Ovary (tissue), 9 donors: Measurements from ENCODE around the gene ZIC4. TPM values are rescaled to one million over a fixed set of nuclear protein-coding genes. Genes with fewer than 3 reads are reported as not detected.

Experiments used
- DNase-seq, 5 donors: peaks; one replicate each; pipeline ENCODE4 v3.0.0-alpha.2; 2019 to 2020
- H3K27ac ChIP-seq, 2 donors: fragments of 200-600 bp; one replicate each; pipeline versions ENCODE4 v1.5.1 to v1.8.0; 2019 to 2022
- H3K27me3 ChIP-seq: fragments of 200-600 bp; one replicate; pipeline ENCODE4 v1.8.0; 2022
- H3K36me3 ChIP-seq: fragments of 200-600 bp; sonication (generic); one replicate; pipeline ENCODE4 v1.5.1; 2019
- H3K4me1 ChIP-seq: one replicate; pipeline ENCODE4 v1.8.1; 2013; ENCODE audit warnings: mild to moderate bottlenecking, moderate library complexity; ENCODE audit not compliant: insufficient read depth
- H3K4me3 ChIP-seq: fragments of 200-600 bp; sonication (generic); one replicate; pipeline ENCODE4 v1.5.1; 2017
- H3K9me3 ChIP-seq, 2 donors: fragments of 200-600 bp in 1 of 2; sonication (generic) in 1 of 2; one replicate each; pipeline versions ENCODE4 v1.5.1 to v1.8.1; 2013 to 2019; ENCODE audit warnings: mild to moderate bottlenecking in 1 of 2, moderate library complexity in 1 of 2
- EP300 ChIP-seq: sonication (generic); formaldehyde crosslinking; IDR thresholded peaks from one replicate; pipeline ENCODE4 v1.6.1; 2017; ENCODE audit warnings: antibody characterized with exemption
- POLR2A ChIP-seq: fragments of 450-650 bp; IDR thresholded peaks from one replicate; pipeline ENCODE4 v1.6.1; 2017; ENCODE audit warnings: antibody characterized with exemption, mild to moderate bottlenecking, moderate library complexity
- WGBS, 3 donors: extraction: QIAGEN DNeasy Blood & Tissue Kit in 1 of 3; methylation state at CpG; one replicate each; pipeline versions ENCODE4 v1.1.5 to v1.1.7; 2013 to 2017; 5-methylcytosine and 5-hydroxymethylcytosine counted together
- intact Hi-C, 4 donors: fragments of 100-400 bp; cut with DNase I; formaldehyde crosslinking; loops; one replicate each; pipeline versions ENCODE4 v1.11.0 to v1.15.1; 2022 to 2023
- polyA plus RNA-seq, 2 donors: library from polyadenylated mRNA; stranded (reverse); fragments of 200-250 nt in 1 of 2; fragments of 350-450 nt in 1 of 2; fragmentation: Illumina TruSeq in 1 of 2; extraction: RNeasy Lipid Tissue Mini Kit (QIAGEN cat#74804) in 1 of 2; gene quantifications; one replicate each; pipeline ENCODE4 v1.2.3, GENCODE V29; 2013 to 2014
- total RNA-seq, 7 donors: library from RNA; depleted of rRNA in 2 of 7; stranded (reverse); fragments of >200 nt in 2 of 7; fragmentation: NEBNext Ultra II Directional in 3 of 7; extraction: Animal tissue kit (Norgen Biotek cat#: 25700) in 3 of 7; gene quantifications; one replicate each; pipeline versions ENCODE4 v1.1.0 to v1.2.4, GENCODE V29; 2016 to 2023
- TF ChIP-seq, protein P1 (sequence below), 3 donors: fragments of 450-650 bp in 2 of 3; fragments of 200-600 bp in 1 of 3; IDR thresholded peaks; one replicate each; pipeline versions ENCODE4 v1.5.1 to v1.8.0; 2016 to 2022; ENCODE audit warnings: antibody characterized with exemption in 3 of 3, mild to moderate bottlenecking in 1 of 3
- donor health status: DM: no; HTN: no; CAD: no; lungs with moderate emphysema.
- donor health status: DM: no; HTN: no; CAD: no.
- donor health status: Bipolar disorder and iron deficiency.
- donor health status: DM: yes; HTN: yes; CAD: no.
- donor health status: DM: no; HTN: no; CAD: no.
- donor health status: DM: yes; HTN: yes; CAD: no.

The ZIC4 gene
- total and polyA plus RNA-seq, 9 donors, result not detected

DNA sequence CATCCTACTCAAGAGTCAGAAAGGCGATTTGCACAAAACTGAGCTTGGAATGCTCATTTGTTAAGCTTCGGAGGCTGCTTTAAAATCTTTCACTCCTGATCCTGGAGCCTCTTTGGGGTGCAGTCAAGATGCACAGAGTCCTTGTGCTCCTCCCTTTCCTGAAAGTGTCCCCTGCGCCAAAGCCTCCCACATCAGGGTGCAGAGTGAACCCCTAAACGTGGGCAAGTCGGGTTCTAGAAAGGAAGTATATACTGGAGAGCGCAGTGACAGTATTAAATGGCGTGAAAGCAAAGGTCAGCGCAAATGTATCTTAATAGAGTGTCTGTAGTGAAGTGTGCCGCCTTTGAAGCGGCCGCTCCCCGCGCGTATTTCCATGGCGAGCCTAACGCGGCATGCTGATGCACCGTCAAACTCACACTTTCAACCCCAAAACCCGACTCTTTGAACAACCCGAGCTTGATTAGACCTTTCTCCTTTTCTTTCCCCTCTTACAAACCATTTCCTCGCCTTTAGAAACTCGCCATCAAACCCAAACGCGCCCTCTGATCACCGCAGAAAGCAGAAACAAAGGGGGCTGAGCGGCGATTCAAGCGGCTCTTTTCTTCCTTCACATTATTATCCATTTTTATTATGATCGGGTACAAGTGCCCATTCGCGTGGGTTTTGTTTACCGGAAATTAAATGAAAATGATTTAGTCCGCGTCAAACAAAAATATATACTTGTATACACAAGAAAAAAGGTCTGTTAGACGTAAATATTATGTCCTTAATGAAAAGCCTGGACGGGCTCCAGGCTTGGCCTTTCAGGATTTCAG, 18.3 kb downstream of the ZIC4 start:
- peaks cover 0 to 10% of the 10 kb centered on the region in 2 donors for H3K9me3 ChIP-seq
- DNase-seq, result no peak
- H3K27ac ChIP-seq, result no peak overlapping the region
- no peaks in the 10 kb centered on the region for H3K36me3 ChIP-seq
- no peaks in the 10 kb centered on the region for H3K27me3 ChIP-seq
- H3K4me1 ChIP-seq, result peaks cover 2% of the 10 kb centered on the region
- H3K4me3 ChIP-seq, result no peak overlapping the region
- intact Hi-C loops, result no loop called here
- 6% methylated on average over 36 of the region's 36 CpGs for WGBS, 3 donors
- TF ChIP-seq, protein P1, sequence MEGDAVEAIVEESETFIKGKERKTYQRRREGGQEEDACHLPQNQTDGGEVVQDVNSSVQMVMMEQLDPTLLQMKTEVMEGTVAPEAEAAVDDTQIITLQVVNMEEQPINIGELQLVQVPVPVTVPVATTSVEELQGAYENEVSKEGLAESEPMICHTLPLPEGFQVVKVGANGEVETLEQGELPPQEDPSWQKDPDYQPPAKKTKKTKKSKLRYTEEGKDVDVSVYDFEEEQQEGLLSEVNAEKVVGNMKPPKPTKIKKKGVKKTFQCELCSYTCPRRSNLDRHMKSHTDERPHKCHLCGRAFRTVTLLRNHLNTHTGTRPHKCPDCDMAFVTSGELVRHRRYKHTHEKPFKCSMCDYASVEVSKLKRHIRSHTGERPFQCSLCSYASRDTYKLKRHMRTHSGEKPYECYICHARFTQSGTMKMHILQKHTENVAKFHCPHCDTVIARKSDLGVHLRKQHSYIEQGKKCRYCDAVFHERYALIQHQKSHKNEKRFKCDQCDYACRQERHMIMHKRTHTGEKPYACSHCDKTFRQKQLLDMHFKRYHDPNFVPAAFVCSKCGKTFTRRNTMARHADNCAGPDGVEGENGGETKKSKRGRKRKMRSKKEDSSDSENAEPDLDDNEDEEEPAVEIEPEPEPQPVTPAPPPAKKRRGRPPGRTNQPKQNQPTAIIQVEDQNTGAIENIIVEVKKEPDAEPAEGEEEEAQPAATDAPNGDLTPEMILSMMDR (IDR thresholded peaks at IDR 0.05), result no peak
- TF ChIP-seq EP300, result no peak
- TF ChIP-seq POLR2A, result no peak

DNA sequence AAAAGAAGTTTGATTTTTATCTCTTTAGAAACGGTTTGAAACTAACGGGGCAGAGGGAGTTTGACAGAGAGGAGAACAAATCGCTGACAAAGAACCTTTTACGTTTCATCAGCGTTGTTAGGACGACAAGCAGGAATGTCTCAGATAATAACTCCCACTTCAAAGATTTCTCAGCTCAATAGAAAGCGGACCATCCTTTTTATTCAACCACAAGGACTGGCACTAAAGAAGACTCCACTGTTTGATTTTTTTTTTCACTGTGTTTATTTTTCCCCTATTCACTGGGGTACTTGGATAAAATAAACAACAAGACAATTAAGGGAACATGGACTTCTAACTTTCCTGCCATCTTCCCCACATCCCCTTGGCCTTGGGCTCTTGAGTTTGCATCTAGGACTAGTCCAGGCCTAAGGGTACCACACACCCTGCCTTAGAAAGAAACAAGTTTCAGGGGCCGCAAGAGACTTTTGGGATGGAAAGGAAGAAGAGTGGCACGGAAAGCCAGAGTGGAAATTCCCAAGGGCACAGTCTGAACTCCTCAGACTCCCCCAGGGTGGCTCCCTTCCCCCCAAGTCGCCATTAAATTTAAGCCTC, 19.0 kb downstream of the ZIC4 start:
- TF ChIP-seq, protein P1 (IDR thresholded peaks at IDR 0.05), result no peak
- TF ChIP-seq POLR2A (no peak), EP300 (no peak)
- H3K36me3 ChIP-seq, result no peaks in the 10 kb centered on the region
- H3K4me1 ChIP-seq, result peaks cover 2% of the 10 kb centered on the region
- no peaks in the 10 kb centered on the region for H3K27me3 ChIP-seq
- intact Hi-C loops, result no loop called here
- H3K9me3 ChIP-seq, result peaks cover 0 to 10% of the 10 kb centered on the region in 2 donors
- WGBS, 3 donors, result 6 to 8% (median 7%) methylated on average over 10 of the region's 10 CpGs
- no peak for DNase-seq
- H3K4me3 ChIP-seq, result no peak overlapping the region
- no peak overlapping the region for H3K27ac ChIP-seq

DNA sequence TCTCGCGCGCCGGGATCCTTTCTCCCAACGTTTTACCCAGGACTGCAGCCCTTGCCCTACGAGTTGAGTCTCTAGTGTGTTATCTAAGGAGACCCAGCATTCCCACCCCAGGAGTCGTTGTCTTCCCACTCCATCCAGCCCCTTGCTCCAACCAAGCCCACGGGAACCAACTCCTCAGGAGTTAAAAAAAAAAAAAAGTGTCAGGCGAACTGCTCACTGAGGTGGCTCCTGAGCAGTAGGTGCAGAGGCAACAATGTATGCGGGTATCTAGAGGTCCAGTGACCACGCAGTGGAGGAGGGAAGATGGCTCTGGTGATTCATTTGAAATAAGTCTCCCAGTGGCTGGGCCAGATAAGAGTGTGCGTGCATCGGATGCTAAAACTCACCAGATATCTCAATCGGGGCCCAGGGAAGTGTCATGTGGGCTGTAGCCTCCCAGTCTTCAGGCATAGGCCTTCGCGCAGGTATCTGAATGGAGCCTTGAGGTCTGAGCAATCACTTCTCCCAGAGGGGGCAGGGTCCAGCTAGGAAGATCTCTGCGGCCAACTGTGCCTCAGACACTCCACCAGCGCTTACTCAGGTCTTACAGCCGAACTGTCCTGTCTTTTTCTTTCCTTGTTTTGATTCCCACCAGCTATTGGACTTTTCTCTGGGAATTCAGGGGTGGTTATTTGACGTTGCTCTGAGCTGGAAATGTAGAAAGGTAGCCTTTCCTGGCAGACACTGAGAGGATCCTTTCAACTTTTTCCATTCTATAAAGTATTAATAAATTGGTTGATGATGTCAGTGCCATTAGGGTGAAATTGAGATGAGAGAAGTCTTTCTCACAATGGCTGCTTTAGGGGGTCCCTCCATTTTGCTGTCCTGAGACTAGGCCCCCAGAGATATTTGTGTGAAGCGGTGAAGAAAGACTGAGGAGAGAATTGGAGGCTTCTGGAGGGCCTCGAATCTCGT, 21.0 kb downstream of the ZIC4 start:
- intact Hi-C loops, result no loop called here
- H3K4me3 ChIP-seq, result no peak overlapping the region
- WGBS, 3 donors, result 6 to 9% (median 8%) methylated on average over 23 of the region's 23 CpGs

More for the DNA sequence above, 21.0 kb downstream of the ZIC4 start:
- Histone ChIP-seq H3K27ac (no peak overlapping the region), H3K9me3 (peaks cover 0 to 3% of the 10 kb centered on the region in 2 donors), H3K27me3 (no peaks in the 10 kb centered on the region), H3K36me3 (no peaks in the 10 kb centered on the region), H3K4me1 (no peaks in the 10 kb centered on the region)
- no peak for DNase-seq
- TF ChIP-seq EP300, result no peak
- TF ChIP-seq POLR2A, result no peak
- TF ChIP-seq, protein P1 (IDR thresholded peaks at IDR 0.05), result no peak
